Progenitor cell of endocrine pancreas (in vitro differentiated cells): Measurements from ENCODE around the gene SYNPO2. TPM values are rescaled to one million over a fixed set of nuclear protein-coding genes. Genes with fewer than 3 reads are reported as not detected.

Experiments
- DNase-seq: peaks from one replicate; pipeline ENCODE4 v3.0.0; 2021; ENCODE audit warnings: low spot score; ENCODE audit not compliant: unreplicated experiment
- H3K27ac Mint-ChIP-seq: 2 replicates; pipeline ENCODE4 v1.8.0; 2021; ENCODE audit warnings: mild to moderate bottlenecking, moderate library complexity, mixed read lengths
- H3K27me3 Mint-ChIP-seq: 2 replicates; pipeline ENCODE4 v1.8.0; 2021; ENCODE audit warnings: mixed read lengths
- H3K36me3 Mint-ChIP-seq: 2 replicates; pipeline ENCODE4 v1.8.0; 2022; ENCODE audit warnings: mixed read lengths; ENCODE audit not compliant: insufficient read depth
- H3K4me1 Mint-ChIP-seq: 2 replicates; pipeline ENCODE4 v1.8.0; 2021; ENCODE audit warnings: low read depth, mixed read lengths
- H3K4me3 Mint-ChIP-seq: 2 replicates; pipeline ENCODE4 v1.8.0; 2021; ENCODE audit warnings: low read depth, mild to moderate bottlenecking, moderate library complexity, mixed read lengths
- H3K9me3 Mint-ChIP-seq: 2 replicates; pipeline ENCODE4 v1.8.0; 2021; ENCODE audit warnings: low read depth, mixed read lengths
- total RNA-seq: library from RNA; stranded (reverse); gene quantifications from 2 replicates; pipeline ENCODE4 v1.2.1, GENCODE V29; 2021
- TF ChIP-seq, protein P1 (sequence below): fragments of 200-600 bp; sonication (generic); IDR thresholded peaks from one replicate; pipeline ENCODE4 v1.5.0; 2021; ENCODE audit warnings: antibody characterized with exemption, mild to moderate bottlenecking; ENCODE audit not compliant: unreplicated experiment

The SYNPO2 gene
- total RNA-seq, 1 donor from 2014 or later = 1.3 TPM

- TF ChIP-seq, protein P1, sequence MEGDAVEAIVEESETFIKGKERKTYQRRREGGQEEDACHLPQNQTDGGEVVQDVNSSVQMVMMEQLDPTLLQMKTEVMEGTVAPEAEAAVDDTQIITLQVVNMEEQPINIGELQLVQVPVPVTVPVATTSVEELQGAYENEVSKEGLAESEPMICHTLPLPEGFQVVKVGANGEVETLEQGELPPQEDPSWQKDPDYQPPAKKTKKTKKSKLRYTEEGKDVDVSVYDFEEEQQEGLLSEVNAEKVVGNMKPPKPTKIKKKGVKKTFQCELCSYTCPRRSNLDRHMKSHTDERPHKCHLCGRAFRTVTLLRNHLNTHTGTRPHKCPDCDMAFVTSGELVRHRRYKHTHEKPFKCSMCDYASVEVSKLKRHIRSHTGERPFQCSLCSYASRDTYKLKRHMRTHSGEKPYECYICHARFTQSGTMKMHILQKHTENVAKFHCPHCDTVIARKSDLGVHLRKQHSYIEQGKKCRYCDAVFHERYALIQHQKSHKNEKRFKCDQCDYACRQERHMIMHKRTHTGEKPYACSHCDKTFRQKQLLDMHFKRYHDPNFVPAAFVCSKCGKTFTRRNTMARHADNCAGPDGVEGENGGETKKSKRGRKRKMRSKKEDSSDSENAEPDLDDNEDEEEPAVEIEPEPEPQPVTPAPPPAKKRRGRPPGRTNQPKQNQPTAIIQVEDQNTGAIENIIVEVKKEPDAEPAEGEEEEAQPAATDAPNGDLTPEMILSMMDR = no peak
- no peak for DNase-seq
- Mint-ChIP-seq H3K9me3 (no peaks in the 10 kb centered on the region), H3K4me1 (no peaks in the 10 kb centered on the region), H3K27ac (no peak overlapping the region), H3K36me3 (no peaks in the 10 kb centered on the region), H3K27me3 (peaks cover 3% of the 10 kb centered on the region), H3K4me3 (no peak overlapping the region)
Measured at GRCh38 chr4:118910221-118910620, 21.6 kb downstream of the SYNPO2 start.

DNA sequence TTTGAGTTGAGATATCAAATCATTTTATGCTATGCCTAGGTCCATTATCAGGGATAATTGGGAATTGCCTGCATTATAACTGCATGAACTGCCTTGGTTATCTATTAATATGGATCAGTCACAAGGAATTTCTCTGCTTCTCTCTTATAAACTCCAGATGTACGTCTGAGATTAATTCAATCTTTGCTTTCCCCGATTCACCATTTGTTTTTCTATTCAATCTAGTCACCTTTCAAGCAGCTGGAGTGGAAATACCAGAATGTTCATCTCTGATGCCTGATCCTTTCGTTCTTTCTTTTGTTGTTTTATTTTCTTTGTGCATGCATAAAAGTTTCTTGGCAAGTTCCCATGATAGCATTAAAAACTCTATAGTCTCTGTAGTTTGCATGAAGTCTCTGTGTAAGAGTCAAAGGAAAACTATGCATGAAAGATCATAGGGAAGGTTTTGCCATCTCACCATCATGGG lies 22.6 kb downstream of the SYNPO2 start:
- no peak overlapping the region for H3K27ac Mint-ChIP-seq
- DNase-seq = no peak
- no peaks in the 10 kb centered on the region for H3K9me3 Mint-ChIP-seq
- H3K4me1 Mint-ChIP-seq = no peaks in the 10 kb centered on the region
- no peaks in the 10 kb centered on the region for H3K36me3 Mint-ChIP-seq
- no peak overlapping the region for H3K4me3 Mint-ChIP-seq
- TF ChIP-seq, protein P1 = no peak
- H3K27me3 Mint-ChIP-seq = peaks cover 3% of the 10 kb centered on the region

DNA sequence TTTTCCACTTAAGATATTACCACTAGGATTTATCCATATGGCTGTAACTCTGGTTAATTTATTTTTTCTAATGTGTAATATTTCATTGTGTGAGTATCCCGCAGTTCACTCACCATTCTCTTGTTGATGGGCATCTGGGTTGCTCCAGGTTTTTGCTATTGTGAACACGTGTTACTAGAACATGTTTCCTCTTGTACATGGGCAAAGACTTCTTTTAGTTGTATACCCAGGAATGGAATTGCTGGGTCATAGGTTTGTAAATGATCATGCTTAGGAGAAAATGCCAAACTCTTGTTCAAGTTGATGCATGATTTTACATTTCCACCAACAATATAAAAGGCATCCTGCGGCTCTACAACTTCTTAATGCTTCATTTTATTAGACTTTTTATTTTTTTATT lies 26.8 kb downstream of the SYNPO2 start:
- H3K27ac Mint-ChIP-seq = no peak overlapping the region
- H3K36me3 Mint-ChIP-seq = no peaks in the 10 kb centered on the region
- H3K4me3 Mint-ChIP-seq = no peak overlapping the region
- H3K27me3 Mint-ChIP-seq = peaks cover 3% of the 10 kb centered on the region
- TF ChIP-seq, protein P1 = no peak
- H3K4me1 Mint-ChIP-seq = no peaks in the 10 kb centered on the region
- H3K9me3 Mint-ChIP-seq = no peaks in the 10 kb centered on the region
- DNase-seq = no peak

DNA sequence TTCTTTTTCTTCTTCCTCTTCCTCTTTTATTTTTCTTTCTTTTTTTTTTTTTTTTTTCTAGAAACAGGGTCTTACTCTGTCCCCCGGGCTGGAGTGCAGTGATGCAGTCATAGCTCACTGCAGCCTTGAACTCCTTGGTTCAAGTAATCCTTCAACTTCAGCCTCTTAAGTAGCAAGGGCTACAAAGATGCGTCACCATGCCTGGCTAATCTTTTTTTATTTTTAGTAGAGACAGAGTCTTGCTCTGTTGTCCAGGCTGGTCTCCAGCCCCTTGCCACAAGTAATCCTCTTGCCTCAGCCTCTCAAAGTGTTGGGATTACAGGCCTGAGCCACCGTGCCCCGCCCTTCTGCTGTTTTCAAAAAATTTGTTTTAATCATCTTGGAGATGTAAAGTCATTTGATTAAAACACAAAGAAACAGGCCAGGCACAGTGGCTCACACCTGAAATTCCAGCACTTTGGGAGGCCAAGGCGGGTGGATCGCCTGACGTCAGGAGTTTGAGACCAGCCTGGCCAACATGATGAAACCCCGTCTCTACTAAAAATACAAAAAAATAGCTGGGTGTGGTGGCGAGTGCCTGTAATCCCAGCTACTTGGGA lies 28.1 kb downstream of the SYNPO2 start:
- Mint-ChIP-seq H3K9me3 (no peaks in the 10 kb centered on the region), H3K27me3 (no peaks in the 10 kb centered on the region), H3K27ac (no peak overlapping the region), H3K36me3 (no peaks in the 10 kb centered on the region), H3K4me3 (no peak overlapping the region), H3K4me1 (no peaks in the 10 kb centered on the region)
- DNase-seq = no peak
- TF ChIP-seq, protein P1 = no peak

DNA sequence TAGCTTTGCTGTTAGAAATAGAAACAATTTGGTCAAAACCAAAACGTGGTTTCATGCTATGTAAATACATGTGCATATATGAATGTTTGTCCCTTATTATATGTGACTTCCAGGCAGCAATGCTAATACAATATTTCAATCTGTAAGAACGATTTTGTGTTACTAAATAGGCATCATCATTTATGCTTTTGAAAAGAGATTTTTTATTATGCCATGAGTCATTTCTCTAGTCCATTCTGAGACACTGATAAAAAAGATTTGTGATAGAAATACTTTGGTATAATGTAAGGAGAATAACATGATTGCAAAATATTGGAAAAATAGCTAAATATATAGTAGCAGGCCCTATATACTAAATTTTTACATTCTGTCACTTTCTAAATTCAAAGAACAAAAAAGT lies 28.9 kb downstream of the SYNPO2 start:
- DNase-seq = no peak
- no peak overlapping the region for H3K4me3 Mint-ChIP-seq
- TF ChIP-seq, protein P1 = no peak
- no peaks in the 10 kb centered on the region for H3K36me3 Mint-ChIP-seq
- H3K27ac Mint-ChIP-seq = no peak overlapping the region
- peaks cover 2% of the 10 kb centered on the region for H3K4me1 Mint-ChIP-seq
- no peaks in the 10 kb centered on the region for H3K27me3 Mint-ChIP-seq
- H3K9me3 Mint-ChIP-seq = no peaks in the 10 kb centered on the region
